Chondrocyte (in vitro differentiated cells): ENCODE data around the gene NEK2. TPM values are rescaled to one million over a fixed set of nuclear protein-coding genes. Genes with fewer than 3 reads are reported as not detected.

Experiments used
- DNase-seq: peaks from one replicate; pipeline ENCODE4 v3.0.0; 2021; ENCODE audit warnings: mixed read lengths, low spot score
- H3K27ac Mint-ChIP-seq: one replicate; pipeline ENCODE4 v1.8.0; 2021; ENCODE audit warnings: mild to moderate bottlenecking, moderate library complexity, mixed read lengths; ENCODE audit not compliant: unreplicated experiment
- H3K27me3 Mint-ChIP-seq: 2 replicates; pipeline ENCODE4 v1.8.0; 2021; ENCODE audit warnings: low read depth, mixed read lengths
- H3K36me3 Mint-ChIP-seq: 2 replicates; pipeline ENCODE4 v1.8.0; 2021; ENCODE audit warnings: low read depth, mixed read lengths
- H3K4me1 Mint-ChIP-seq: 2 replicates; pipeline ENCODE4 v1.8.0; 2021; ENCODE audit warnings: low read depth, mild to moderate bottlenecking, mixed read lengths
- H3K4me3 Mint-ChIP-seq: one replicate; pipeline ENCODE4 v1.8.0; 2021; ENCODE audit warnings: mild to moderate bottlenecking, moderate library complexity, mixed read lengths; ENCODE audit not compliant: unreplicated experiment
- H3K9me3 Mint-ChIP-seq: 2 replicates; pipeline ENCODE4 v1.8.0; 2021; ENCODE audit warnings: low read depth, mixed read lengths
- total RNA-seq: library from RNA; stranded (reverse); gene quantifications from 3 replicates; pipeline ENCODE4 v1.2.1, GENCODE V29; 2021
- TF ChIP-seq, protein P1 (sequence below): fragments of 200-600 bp; sonication (generic); IDR thresholded peaks from 2 replicates; pipeline ENCODE4 v1.5.0; 2021; ENCODE audit warnings: antibody characterized with exemption, mild to moderate bottlenecking, moderate library complexity

The NEK2 gene
- total RNA-seq, 1 donor from 2014 or later = 3.2 TPM

DNA sequence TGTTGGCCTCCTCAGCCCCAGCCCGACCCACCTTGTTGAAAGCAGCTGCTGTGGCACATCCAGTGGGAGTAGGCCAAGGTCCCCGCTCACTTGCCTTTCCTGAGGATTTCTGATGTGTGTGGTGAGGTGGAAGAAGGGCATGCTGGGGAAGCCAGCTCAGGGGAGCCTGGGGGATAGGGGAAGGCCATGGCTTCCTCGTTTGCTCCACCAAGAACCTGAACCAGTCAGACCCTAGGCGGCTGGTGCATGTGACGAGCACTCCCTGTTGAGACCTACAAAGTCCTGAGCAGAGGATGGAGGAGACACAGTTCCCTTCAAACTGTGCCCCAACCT, 58.5 kb downstream of the NEK2 start:
- no peaks in the 10 kb centered on the region for H3K36me3 Mint-ChIP-seq

DNA sequence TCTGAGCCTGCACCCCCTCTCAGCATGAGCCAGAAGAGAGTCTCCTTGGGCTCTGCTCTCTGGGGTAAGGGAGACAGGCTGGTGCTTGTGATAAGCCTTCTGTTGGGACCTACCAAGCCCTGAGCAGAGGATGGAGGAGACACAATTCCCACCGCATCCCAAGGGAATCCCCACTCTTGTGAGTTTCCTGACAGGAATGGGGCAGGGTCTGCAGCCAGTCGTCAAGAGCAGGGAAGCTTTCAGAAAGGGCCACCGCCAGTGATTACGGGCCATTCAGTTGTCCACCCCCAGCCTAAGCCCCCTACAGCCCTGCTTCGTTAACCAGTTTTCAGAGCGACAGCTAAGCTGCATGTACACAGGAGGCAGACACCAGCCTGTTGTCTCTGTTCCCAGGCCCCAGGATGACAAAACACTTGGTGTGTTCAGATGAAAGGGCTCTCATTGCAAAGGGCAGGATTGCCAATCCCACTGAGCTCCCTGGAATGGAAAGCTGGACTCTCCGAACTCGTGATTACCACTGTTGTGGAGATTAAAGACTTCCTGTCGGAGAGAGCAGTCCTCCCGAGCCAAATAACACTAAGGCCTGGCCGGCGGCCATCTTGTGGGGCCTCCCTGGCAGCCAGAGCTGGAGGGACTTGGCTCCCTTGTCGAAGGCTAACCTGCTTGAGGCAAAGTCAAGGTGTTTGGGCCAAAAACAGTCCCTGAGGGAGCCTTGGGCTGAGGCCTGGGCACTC, 59.0 kb downstream of the NEK2 start:
- no peaks in the 10 kb centered on the region for H3K36me3 Mint-ChIP-seq
- no peaks in the 10 kb centered on the region for H3K27me3 Mint-ChIP-seq
- no peak overlapping the region for H3K27ac Mint-ChIP-seq
- peaks cover 14% of the 10 kb centered on the region for H3K4me1 Mint-ChIP-seq
- no peak for DNase-seq
- no peak overlapping the region for H3K4me3 Mint-ChIP-seq
- TF ChIP-seq, protein P1, sequence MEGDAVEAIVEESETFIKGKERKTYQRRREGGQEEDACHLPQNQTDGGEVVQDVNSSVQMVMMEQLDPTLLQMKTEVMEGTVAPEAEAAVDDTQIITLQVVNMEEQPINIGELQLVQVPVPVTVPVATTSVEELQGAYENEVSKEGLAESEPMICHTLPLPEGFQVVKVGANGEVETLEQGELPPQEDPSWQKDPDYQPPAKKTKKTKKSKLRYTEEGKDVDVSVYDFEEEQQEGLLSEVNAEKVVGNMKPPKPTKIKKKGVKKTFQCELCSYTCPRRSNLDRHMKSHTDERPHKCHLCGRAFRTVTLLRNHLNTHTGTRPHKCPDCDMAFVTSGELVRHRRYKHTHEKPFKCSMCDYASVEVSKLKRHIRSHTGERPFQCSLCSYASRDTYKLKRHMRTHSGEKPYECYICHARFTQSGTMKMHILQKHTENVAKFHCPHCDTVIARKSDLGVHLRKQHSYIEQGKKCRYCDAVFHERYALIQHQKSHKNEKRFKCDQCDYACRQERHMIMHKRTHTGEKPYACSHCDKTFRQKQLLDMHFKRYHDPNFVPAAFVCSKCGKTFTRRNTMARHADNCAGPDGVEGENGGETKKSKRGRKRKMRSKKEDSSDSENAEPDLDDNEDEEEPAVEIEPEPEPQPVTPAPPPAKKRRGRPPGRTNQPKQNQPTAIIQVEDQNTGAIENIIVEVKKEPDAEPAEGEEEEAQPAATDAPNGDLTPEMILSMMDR = no peak
- no peaks in the 10 kb centered on the region for H3K9me3 Mint-ChIP-seq

More for the DNA sequence above, 58.5 kb downstream of the NEK2 start:
- TF ChIP-seq, protein P1 = no peak
- DNase-seq = no peak
- Mint-ChIP-seq H3K27me3 (no peaks in the 10 kb centered on the region), H3K4me1 (peaks cover 14% of the 10 kb centered on the region), H3K27ac (no peak overlapping the region), H3K9me3 (no peaks in the 10 kb centered on the region), H3K4me3 (no peak overlapping the region)

DNA sequence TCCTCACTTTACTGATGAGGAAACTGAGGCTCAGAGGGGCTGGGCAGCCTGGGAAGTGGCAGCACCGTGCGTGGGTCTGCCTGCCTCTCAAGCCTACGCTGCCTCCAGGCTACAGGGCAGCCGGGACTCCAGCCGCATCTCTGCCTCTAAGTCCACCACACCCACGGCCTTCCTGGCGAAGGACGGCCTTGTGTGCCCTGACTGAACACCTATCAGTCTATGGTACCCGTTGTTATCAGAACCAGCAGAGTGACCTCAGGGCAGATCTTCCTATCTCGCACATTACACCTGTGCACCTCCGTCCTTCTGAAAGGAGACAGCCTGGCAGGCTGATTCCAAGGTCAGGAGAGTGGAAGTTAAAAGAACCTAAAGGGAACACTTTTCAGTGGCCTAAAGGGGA, 60.8 kb downstream of the NEK2 start:
- H3K9me3 Mint-ChIP-seq = no peaks in the 10 kb centered on the region
- DNase-seq = no peak
- TF ChIP-seq, protein P1 = no peak
- no peaks in the 10 kb centered on the region for H3K27me3 Mint-ChIP-seq
- H3K4me3 Mint-ChIP-seq = no peak overlapping the region
- peaks cover 20% of the 10 kb centered on the region for H3K4me1 Mint-ChIP-seq
- H3K36me3 Mint-ChIP-seq = no peaks in the 10 kb centered on the region
- H3K27ac Mint-ChIP-seq = peak overlapping the region; percentile 45

DNA sequence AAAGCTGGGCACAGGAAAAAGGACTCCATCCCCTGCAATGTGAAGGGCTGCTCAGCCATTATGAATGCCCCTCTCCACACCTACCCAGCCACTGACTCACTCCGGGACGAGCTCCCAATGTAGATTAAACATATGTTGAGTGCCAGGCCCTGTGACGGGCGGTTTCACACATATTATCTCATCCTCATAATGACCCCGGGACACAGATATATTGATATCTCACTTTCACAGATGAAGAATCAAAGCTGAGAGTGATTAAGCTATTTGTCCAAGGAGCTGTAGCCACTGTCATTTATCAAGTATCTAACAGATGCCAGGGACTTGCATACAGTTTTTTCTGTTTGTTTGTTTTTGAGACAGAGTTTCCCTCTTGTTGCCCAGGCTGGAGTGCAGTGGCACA, 61.5 kb downstream of the NEK2 start:
- H3K27ac Mint-ChIP-seq = peak overlapping the region; percentile 97
- H3K27me3 Mint-ChIP-seq = no peaks in the 10 kb centered on the region
- no peaks in the 10 kb centered on the region for H3K36me3 Mint-ChIP-seq
- peaks cover 26% of the 10 kb centered on the region for H3K4me1 Mint-ChIP-seq
- DNase-seq = no peak
- no peak overlapping the region for H3K4me3 Mint-ChIP-seq
- TF ChIP-seq, protein P1 = no peak
- H3K9me3 Mint-ChIP-seq = no peaks in the 10 kb centered on the region

DNA sequence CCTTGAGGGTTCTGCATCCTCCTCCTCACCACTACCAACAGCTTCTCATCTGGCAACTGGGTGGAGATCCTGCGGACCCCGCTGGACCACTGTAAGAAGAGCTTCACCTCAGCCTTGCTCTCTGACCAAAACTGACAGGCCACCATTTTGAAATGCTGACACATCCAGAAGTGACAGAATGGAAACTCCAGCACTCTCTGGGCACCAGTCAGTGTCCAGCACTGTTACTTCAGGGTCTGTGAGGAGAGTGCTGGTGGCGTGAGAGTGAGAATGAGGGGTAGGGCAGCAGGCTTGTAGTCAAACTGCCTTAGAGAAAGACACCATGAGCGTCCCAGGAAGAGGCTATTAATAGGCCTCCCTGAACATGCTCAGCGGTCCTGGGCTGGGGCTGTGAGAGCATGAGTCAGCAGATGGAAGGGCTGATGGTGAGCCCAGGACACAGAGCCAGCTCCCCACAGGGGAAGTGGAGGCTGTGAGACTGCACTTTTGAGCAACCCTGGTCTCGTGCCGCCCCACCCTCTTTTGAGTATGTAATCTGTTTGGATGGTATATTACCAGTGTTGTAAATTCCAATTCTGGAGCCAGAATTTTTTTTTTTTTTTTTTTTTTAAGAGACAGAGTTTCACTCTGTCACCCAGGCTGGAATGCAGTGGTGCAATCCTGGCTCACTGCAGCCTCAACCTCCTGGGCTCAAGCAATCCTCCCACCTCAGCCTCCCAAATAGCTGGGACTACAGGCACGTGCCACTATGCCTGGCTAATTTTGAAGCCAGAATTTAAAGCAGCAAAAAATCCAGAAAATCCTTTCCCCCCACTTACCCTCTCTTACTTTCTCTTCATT, 62.1 kb downstream of the NEK2 start:
- Mint-ChIP-seq H3K4me3 (no peak overlapping the region), H3K9me3 (no peaks in the 10 kb centered on the region), H3K27ac (peak overlapping the region; percentile 97), H3K27me3 (no peaks in the 10 kb centered on the region), H3K36me3 (no peaks in the 10 kb centered on the region), H3K4me1 (peaks cover 26% of the 10 kb centered on the region)
- TF ChIP-seq, protein P1 = no peak
- no peak for DNase-seq
